H9 (cell line): ENCODE data around the gene MYH14. TPM values are rescaled to one million over a fixed set of nuclear protein-coding genes. Genes with fewer than 3 reads are reported as not detected.

ENCODE experiments used
- DNase-seq: peaks from one replicate; pipeline ENCODE4 v3.0.0-alpha.2; 2017
- H2AFZ ChIP-seq: one replicate; pipeline ENCODE4 v1.6.1; 2013; ENCODE audit warnings: mild to moderate bottlenecking, low read length, control low read depth, moderate library complexity
- H2AK5ac ChIP-seq: 2 replicates; pipeline ENCODE4 v1.6.1; 2013; ENCODE audit warnings: low read length, control low read depth, mixed read lengths; ENCODE audit not compliant: insufficient read length
- H2BK120ac ChIP-seq: one replicate; pipeline ENCODE4 v1.6.1; 2013; ENCODE audit warnings: low read depth, mild to moderate bottlenecking, low read length, control low read depth, inconsistent platforms; ENCODE audit not compliant: poor library complexity, severe bottlenecking
- H2BK12ac ChIP-seq: 2 replicates; pipeline ENCODE4 v1.6.1; 2013; ENCODE audit warnings: low read length, control low read depth, mixed read lengths, low read depth; ENCODE audit not compliant: insufficient read length
- H2BK15ac ChIP-seq: 2 replicates; pipeline ENCODE4 v1.6.1; 2013; ENCODE audit warnings: low read depth, low read length, control low read depth
- H2BK20ac ChIP-seq: one replicate; pipeline ENCODE4 v1.6.1; 2013; ENCODE audit warnings: low read depth, mild to moderate bottlenecking, low read length, control low read depth, inconsistent platforms; ENCODE audit not compliant: poor library complexity, severe bottlenecking
- H2BK5ac ChIP-seq: 2 replicates; pipeline ENCODE4 v1.6.1; 2013; ENCODE audit warnings: low read length, control low read depth, mixed read lengths; ENCODE audit not compliant: insufficient read length
- H3K14ac ChIP-seq: 2 replicates; pipeline ENCODE4 v1.6.1; 2013; ENCODE audit warnings: low read length, control low read depth; ENCODE audit not compliant: insufficient read depth
- H3K18ac ChIP-seq: 2 replicates; pipeline ENCODE4 v1.6.1; 2013; ENCODE audit warnings: low read depth, mild to moderate bottlenecking, mixed read lengths, low read length, control low read depth; ENCODE audit not compliant: insufficient read length
- H3K23ac ChIP-seq: 2 replicates; pipeline ENCODE4 v1.6.1; 2013; ENCODE audit warnings: low read length, control low read depth, mixed read lengths, low read depth; ENCODE audit not compliant: insufficient read length
- H3K23me2 ChIP-seq: 2 replicates; pipeline ENCODE4 v1.6.1; 2013; ENCODE audit warnings: low read depth, mild to moderate bottlenecking, mixed read lengths, low read length, control low read depth; ENCODE audit not compliant: insufficient read length, poor library complexity, severe bottlenecking
- H3K27ac ChIP-seq: 2 replicates; pipeline ENCODE4 v1.5.1; 2013; ENCODE audit warnings: low read length, control low read depth, mixed read lengths, low read depth; ENCODE audit not compliant: insufficient read length
- H3K27me3 ChIP-seq: 2 replicates; pipeline ENCODE4 v1.6.1; 2013; ENCODE audit warnings: low read length, control low read depth, inconsistent platforms; ENCODE audit not compliant: insufficient read depth
- H3K4ac ChIP-seq: 2 replicates; pipeline ENCODE4 v1.6.1; 2013; ENCODE audit warnings: low read depth, mild to moderate bottlenecking, control low read depth, inconsistent platforms, low read length, moderate library complexity
- H3K4me1 ChIP-seq: 2 replicates; pipeline ENCODE4 v1.6.1; 2013; ENCODE audit warnings: low read length, control low read depth, inconsistent platforms; ENCODE audit not compliant: insufficient read depth
- H3K4me2 ChIP-seq: 2 replicates; pipeline ENCODE4 v1.6.1; 2013; ENCODE audit warnings: low read length, control low read depth, mixed read lengths; ENCODE audit not compliant: insufficient read length, insufficient read depth
- H3K56ac ChIP-seq: 2 replicates; pipeline ENCODE4 v1.6.1; 2013; ENCODE audit warnings: low read depth, mild to moderate bottlenecking, mixed read lengths, low read length, control low read depth; ENCODE audit not compliant: insufficient read length
- H3K79me1 ChIP-seq: 2 replicates; pipeline ENCODE4 v1.6.1; 2013; ENCODE audit warnings: low read depth, mild to moderate bottlenecking, moderate library complexity, low read length, control low read depth, inconsistent platforms; ENCODE audit not compliant: insufficient read depth, poor library complexity, severe bottlenecking
- H3K79me2 ChIP-seq: 2 replicates; pipeline ENCODE4 v1.6.1; 2013; ENCODE audit warnings: low read length, control low read depth, inconsistent platforms; ENCODE audit not compliant: insufficient read depth
- H3K9ac ChIP-seq: 2 replicates; pipeline ENCODE4 v1.6.1; 2013; ENCODE audit warnings: low read length, control low read depth, mixed read lengths; ENCODE audit not compliant: insufficient read length; ENCODE audit errors: extremely low read depth
- H3K9me3 ChIP-seq: one replicate; pipeline ENCODE4 v1.6.1; 2013; ENCODE audit warnings: low read depth, low read length, inconsistent platforms; ENCODE audit not compliant: control insufficient read depth
- H3T11ph ChIP-seq: one replicate; pipeline ENCODE4 v1.6.1; 2013; ENCODE audit warnings: mild to moderate bottlenecking, low read length, control low read depth, inconsistent platforms
- H4K20me1 ChIP-seq: one replicate; pipeline ENCODE4 v1.6.1; 2013; ENCODE audit not compliant: control insufficient read depth, insufficient read length, insufficient read depth
- H4K5ac ChIP-seq: 2 replicates; pipeline ENCODE4 v1.6.1; 2013; ENCODE audit warnings: low read depth, mild to moderate bottlenecking, mixed read lengths, low read length, control low read depth; ENCODE audit not compliant: insufficient read length
- H4K8ac ChIP-seq: replicated peaks from 2 replicates; pipeline ENCODE4 v1.6.1; 2013; ENCODE audit warnings: low read length, control low read depth, mixed read lengths, low read depth; ENCODE audit not compliant: insufficient read length
- H4K91ac ChIP-seq: 2 replicates; pipeline ENCODE4 v1.6.1; 2013; ENCODE audit warnings: low read depth, mild to moderate bottlenecking, moderate library complexity, mixed read lengths, low read length, control low read depth; ENCODE audit not compliant: insufficient read length
- H3K27ac Mint-ChIP-seq, 3 experiments: 2 replicates in 2 of 3; 3 replicates in 1 of 3; pipeline ENCODE4 v1.8.0; 2020 to 2021; ENCODE audit warnings: mixed read lengths in 3 of 3, mild to moderate bottlenecking in 1 of 3, moderate library complexity in 1 of 3
- H3K27me3 Mint-ChIP-seq: 2 replicates; pipeline ENCODE4 v1.8.0; 2021; ENCODE audit warnings: low read depth, mild to moderate bottlenecking, moderate library complexity, mixed read lengths
- H3K36me3 Mint-ChIP-seq, 3 experiments: 2 replicates in 2 of 3; 3 replicates in 1 of 3; pipeline ENCODE4 v1.8.0; 2020 to 2021; ENCODE audit warnings: low read depth in 3 of 3, mixed read lengths in 3 of 3; ENCODE audit not compliant: insufficient read depth in 1 of 3
- H3K4me1 Mint-ChIP-seq, 2 experiments: 2 replicates each; pipeline ENCODE4 v1.8.0; 2020; ENCODE audit warnings: mixed read lengths in 2 of 2
- H3K4me3 Mint-ChIP-seq, 2 experiments: 2 replicates in 1 of 2; 3 replicates in 1 of 2; pipeline ENCODE4 v1.8.0; 2020 to 2021; ENCODE audit warnings: mild to moderate bottlenecking in 2 of 2, mixed read lengths in 2 of 2, moderate library complexity in 1 of 2
- H3K9me3 Mint-ChIP-seq, 2 experiments: 2 replicates in 1 of 2; 3 replicates in 1 of 2; pipeline ENCODE4 v1.8.0; 2020; ENCODE audit warnings: mild to moderate bottlenecking in 2 of 2, mixed read lengths in 2 of 2, moderate library complexity in 1 of 2
- WGBS: extraction: QIAGEN DNeasy Blood & Tissue Kit; methylation state at CpG from one replicate; pipeline ENCODE4 v1.1.7; 2013; ENCODE audit warnings: missing lambda C conversion rate, low lambda C conversion rate, mixed read lengths; ENCODE audit not compliant: insufficient read length; ENCODE audit errors: extremely low coverage; 5-methylcytosine and 5-hydroxymethylcytosine counted together
- total RNA-seq: library from RNA; stranded (reverse); gene quantifications from 2 replicates; pipeline ENCODE4 v1.2.1, GENCODE V29; 2021
- TF ChIP-seq, protein P1 (sequence below): fragments of 200-600 bp; sonication (generic); conservative IDR thresholded peaks from 3 replicates; pipeline ENCODE4 v1.8.0; 2021; ENCODE audit warnings: antibody characterized with exemption, mild to moderate bottlenecking

MYH14 gene
- total RNA-seq, 1 experiment from 2014 or later, result 27.7 TPM

DNA sequence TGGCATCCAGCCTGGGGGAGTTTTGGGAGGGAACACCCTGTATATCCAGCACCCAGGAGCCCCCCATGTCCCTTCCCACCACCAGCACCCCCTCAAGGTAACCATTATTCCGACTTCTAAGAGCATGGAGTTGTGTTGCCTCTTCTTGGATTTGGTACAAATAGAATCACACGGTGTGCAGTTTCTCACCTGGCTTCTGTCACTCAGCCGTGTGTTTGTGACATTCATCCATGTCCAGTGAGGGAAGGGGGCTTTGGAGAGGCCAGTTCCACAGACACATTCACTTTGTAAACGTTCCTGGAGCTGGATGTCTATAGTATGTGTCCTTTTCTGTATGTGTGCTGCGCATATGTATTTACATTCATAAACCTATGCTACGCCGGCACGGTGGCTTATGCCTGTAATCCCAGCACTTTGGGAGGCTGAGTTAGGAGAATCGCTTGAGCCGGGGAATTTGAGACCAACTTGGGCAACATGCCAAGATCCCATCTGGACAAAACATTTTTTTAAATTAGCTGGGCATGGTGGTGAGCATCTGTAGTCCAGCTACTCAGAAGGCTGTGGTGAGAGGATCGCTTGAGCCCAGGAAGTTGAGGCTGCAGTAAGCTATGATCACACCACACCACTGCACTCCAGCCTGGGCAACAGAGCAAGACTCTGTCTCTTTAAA lies 36.6 kb downstream of the MYH14 start:
- peaks cover 11 to 24% (median 16%) of the 10 kb centered on the region in 3 experiments for H3K36me3 Mint-ChIP-seq
- WGBS, result no CpG with 5 or more reads among the region's 11 CpGs
- no peak overlapping the region for H2BK12ac ChIP-seq
- no peak overlapping the region for H3K23ac ChIP-seq
- H2BK120ac ChIP-seq, result no peak overlapping the region
- H2BK20ac ChIP-seq, result no peak overlapping the region
- no peak overlapping the region for H3K27ac ChIP-seq
- H2AFZ ChIP-seq, result no peak overlapping the region
- no peak overlapping the region for H4K8ac ChIP-seq
- DNase-seq, result no peak
- no peak overlapping the region for H4K5ac ChIP-seq
- peaks cover 19 to 27% of the 10 kb centered on the region in 2 experiments for H3K4me1 Mint-ChIP-seq
- no peaks in the 10 kb centered on the region for H3K23me2 ChIP-seq
- no peak overlapping the region for H2BK15ac ChIP-seq
- no peaks in the 10 kb centered on the region for H3K9me3 ChIP-seq
- no peak overlapping the region for H3K4me2 ChIP-seq
- TF ChIP-seq, protein P1, sequence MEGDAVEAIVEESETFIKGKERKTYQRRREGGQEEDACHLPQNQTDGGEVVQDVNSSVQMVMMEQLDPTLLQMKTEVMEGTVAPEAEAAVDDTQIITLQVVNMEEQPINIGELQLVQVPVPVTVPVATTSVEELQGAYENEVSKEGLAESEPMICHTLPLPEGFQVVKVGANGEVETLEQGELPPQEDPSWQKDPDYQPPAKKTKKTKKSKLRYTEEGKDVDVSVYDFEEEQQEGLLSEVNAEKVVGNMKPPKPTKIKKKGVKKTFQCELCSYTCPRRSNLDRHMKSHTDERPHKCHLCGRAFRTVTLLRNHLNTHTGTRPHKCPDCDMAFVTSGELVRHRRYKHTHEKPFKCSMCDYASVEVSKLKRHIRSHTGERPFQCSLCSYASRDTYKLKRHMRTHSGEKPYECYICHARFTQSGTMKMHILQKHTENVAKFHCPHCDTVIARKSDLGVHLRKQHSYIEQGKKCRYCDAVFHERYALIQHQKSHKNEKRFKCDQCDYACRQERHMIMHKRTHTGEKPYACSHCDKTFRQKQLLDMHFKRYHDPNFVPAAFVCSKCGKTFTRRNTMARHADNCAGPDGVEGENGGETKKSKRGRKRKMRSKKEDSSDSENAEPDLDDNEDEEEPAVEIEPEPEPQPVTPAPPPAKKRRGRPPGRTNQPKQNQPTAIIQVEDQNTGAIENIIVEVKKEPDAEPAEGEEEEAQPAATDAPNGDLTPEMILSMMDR, result no peak
- no peak overlapping the region for H2BK5ac ChIP-seq
- H3K27me3 Mint-ChIP-seq, result no peaks in the 10 kb centered on the region
- no peak overlapping the region; a peak in 2 of 7 replicates for H3K27ac Mint-ChIP-seq
- H3K56ac ChIP-seq, result no peak overlapping the region
- no peak overlapping the region for H2AK5ac ChIP-seq
- no peak overlapping the region for H3K4me3 Mint-ChIP-seq
- no peaks in the 10 kb centered on the region for H3K79me1 ChIP-seq
- peaks cover 2 to 5% of the 10 kb centered on the region in 2 experiments; a peak in 1 of 5 replicates for H3K9me3 Mint-ChIP-seq
- H3K27me3 ChIP-seq, result no peaks in the 10 kb centered on the region
- no peak overlapping the region for H3K4ac ChIP-seq
- H3K9ac ChIP-seq, result no peak overlapping the region
- H4K20me1 ChIP-seq, result no peaks in the 10 kb centered on the region
- H3K4me1 ChIP-seq, result no peaks in the 10 kb centered on the region
- no peak overlapping the region for H4K91ac ChIP-seq
- no peak overlapping the region for H3T11ph ChIP-seq
- H3K18ac ChIP-seq, result no peak overlapping the region
- H3K79me2 ChIP-seq, result no peaks in the 10 kb centered on the region
- H3K14ac ChIP-seq, result no peak overlapping the region
